ENCODE data around the gene DACT2. TPM values are rescaled to one million over a fixed set of nuclear protein-coding genes. Genes with fewer than 3 reads are reported as not detected.

DACT2 gene
- total and polyA plus RNA-seq, 2 of the 8 experiments (the other 6 are each of a cell fraction or from before 2014, with no cell fraction given), result 2.9 to 3.1 TPM

- Histone ChIP-seq H3K36me3 (ENCODE audit: control insufficient read depth in 2 of 4, insufficient read depth in 4 of 4, low read length in 3 of 4) (no peaks in the 10 kb centered on the region), H3K23me2 (ENCODE audit: low read depth, low read length) (no peaks in the 10 kb centered on the region), H3K4me3 (ENCODE audit: extremely low read depth in 1 of 4, insufficient read depth in 2 of 4, low read depth in 3 of 4, low read length in 4 of 4) (no peak overlapping the region), H2AK5ac (ENCODE audit: low read depth, low read length) (no peak overlapping the region), H3K9me3 (ENCODE audit: insufficient read depth in 2 of 2, low read depth in 1 of 2, low read length in 1 of 2) (no peaks in the 10 kb centered on the region), H2BK12ac (ENCODE audit: low read depth, low read length) (no peak overlapping the region), H3K79me2 (ENCODE audit: control insufficient read depth in 1 of 2, insufficient read depth in 2 of 2, low read length in 2 of 2) (no peaks in the 10 kb centered on the region), H3K4me2 (ENCODE audit: insufficient read depth in 1 of 2, low read depth in 2 of 2, low read length in 2 of 2) (no peak overlapping the region), H2BK120ac (replicated peaks; ENCODE audit: low read depth, low read length) (no peak overlapping the region), H2BK5ac (ENCODE audit: low read depth, low read length) (no peak overlapping the region), H3K79me1 (ENCODE audit: low read depth, low read length) (no peaks in the 10 kb centered on the region), H3K4me1 (replicated peaks in 1 of 4; ENCODE audit: control insufficient read depth in 3 of 4, insufficient read depth in 4 of 4, low read length in 3 of 4) (peaks cover 0 to 12% (median 5%) of the 10 kb centered on the region in 4 experiments; a peak in 5 of 7 replicates), H2BK15ac (ENCODE audit: low read length) (no peak overlapping the region; the same call in 1 of the 2 replicates), H3K9ac (replicated peaks in 1 of 4; ENCODE audit: extremely low read depth in 1 of 4, low read depth in 3 of 4, low read length in 3 of 4) (no peak overlapping the region), H4K91ac (replicated peaks; ENCODE audit: insufficient read length, low read length) (no peak overlapping the region), H2BK20ac (ENCODE audit: low read length) (no peak overlapping the region), H3K4ac (replicated peaks; ENCODE audit: insufficient read length, low read depth, low read length) (no peak overlapping the region), H4K20me1 (replicated peaks in 1 of 2; ENCODE audit: control insufficient read depth in 1 of 2, insufficient read depth in 2 of 2, low read length in 2 of 2) (no peaks in the 10 kb centered on the region), H2AFZ (ENCODE audit: low read length) (no peak overlapping the region), H4K8ac (ENCODE audit: extremely low read depth, insufficient read depth, low read length) (no peak overlapping the region; the same call in 1 of the 2 replicates), H4K5ac (ENCODE audit: insufficient read length, low read depth, low read length) (no peak overlapping the region), H3K18ac (ENCODE audit: extremely low read depth, low read length) (no peak overlapping the region), H3K27me3 (replicated peaks in 1 of 4; ENCODE audit: control insufficient read depth in 3 of 4, extremely low read depth in 1 of 4, insufficient read depth in 3 of 4, low read length in 3 of 4) (no peaks in the 10 kb centered on the region), H3K27ac (ENCODE audit: low read depth, low read length) (no peak overlapping the region), H3K23ac (ENCODE audit: insufficient read length) (no peak overlapping the region), H3K14ac (ENCODE audit: insufficient read length) (no peak overlapping the region), H3K56ac (replicated peaks; ENCODE audit: insufficient read length, low read depth, low read length) (no peak overlapping the region)
- DNase-seq (ENCODE audit: low read depth in 1 of 2, low spot score in 2 of 2), result no peak
- POLR2A ChIA-PET (ENCODE audit: partially characterized antibody), result no interaction called here
- WGBS, 2 experiments (ENCODE audit: extremely low coverage in 1 of 2, insufficient coverage in 1 of 2, insufficient read length in 1 of 2, insufficient replicate concordance in 2 of 2, low coverage in 1 of 2, low lambda C conversion rate in 2 of 2, missing lambda C conversion rate in 1 of 2), result 89% methylated on average over 9 of the region's 9 CpGs; no CpG with 5 or more reads in 1 of the 2 experiments
- FAIRE-seq, result no peak
- CTCF ChIA-PET (ENCODE audit: partially characterized antibody), result interaction anchor here (0.8 to 2.5 kb wide), 13 partner anchors 10 to 208 kb away, joined by 3 to 23 read pairs (median 5); partner anchors contain the start of gene DACT2
Measured at GRCh38 chr6:168333989-168334388, 14.4 kb upstream of the DACT2 start.
